ENCODE data around the gene CBX5. TPM values are rescaled to one million over a fixed set of nuclear protein-coding genes. Genes with fewer than 3 reads are reported as not detected.
"Not testable (repeated sequence)": the region's sequence is repeated elsewhere in the genome, so short reads cannot be mapped to it uniquely, and the experiment has no call there.

The CBX5 gene
- total RNA-seq, 2 donors from 2014 or later = 65.6 to 73.6 TPM

GRCh38 chr12:54240129-54240528, 39.8 kb downstream of the CBX5 start:
- no peak overlapping the region for H3K4me3 Mint-ChIP-seq
- H3K27me3 Mint-ChIP-seq = no peaks in the 10 kb centered on the region
- no peak for DNase-seq (ENCODE audit: low spot score)
- peaks cover 5% of the 10 kb centered on the region in 2 donors for H3K4me1 Mint-ChIP-seq (ENCODE audit: low read depth in 2 of 2)
- H3K9me3 Mint-ChIP-seq = no peaks in the 10 kb centered on the region
- no peak overlapping the region for H3K27ac Mint-ChIP-seq
- ATAC-seq = no peak
- H3K36me3 Mint-ChIP-seq = peaks cover 9% of the 10 kb centered on the region

- ATAC-seq (no peak), DNase-seq (ENCODE audit: low spot score) (no peak)
- H3K4me3 Mint-ChIP-seq = no peak overlapping the region
- H3K27me3 Mint-ChIP-seq = no peaks in the 10 kb centered on the region
- H3K9me3 Mint-ChIP-seq = no peaks in the 10 kb centered on the region
- H3K4me1 Mint-ChIP-seq (ENCODE audit: low read depth in 2 of 2) = peaks cover 5% of the 10 kb centered on the region in 2 donors
- peaks cover 9% of the 10 kb centered on the region for H3K36me3 Mint-ChIP-seq
- H3K27ac Mint-ChIP-seq = no peak overlapping the region
Observed at GRCh38 chr12:54239620-54240019, 40.3 kb downstream of the CBX5 start.

GRCh38 chr12:54238531-54238930, 41.4 kb downstream of the CBX5 start:
- peaks cover 9% of the 10 kb centered on the region for H3K36me3 Mint-ChIP-seq
- H3K9me3 Mint-ChIP-seq = no peaks in the 10 kb centered on the region
- no peak for ATAC-seq
- no peak overlapping the region for H3K27ac Mint-ChIP-seq
- no peak for DNase-seq (ENCODE audit: low spot score)
- H3K27me3 Mint-ChIP-seq = no peaks in the 10 kb centered on the region
- H3K4me1 Mint-ChIP-seq (ENCODE audit: low read depth in 2 of 2) = peaks cover 5% of the 10 kb centered on the region in 2 donors
- no peak overlapping the region for H3K4me3 Mint-ChIP-seq

- DNase-seq (ENCODE audit: low spot score) = no peak
Observed at GRCh38 chr12:54232790-54233189, 47.1 kb downstream of the CBX5 start.

GRCh38 chr12:54231269-54231668, 48.7 kb downstream of the CBX5 start:
- ATAC-seq; H3K9me3 Mint-ChIP-seq; H3K4me3 Mint-ChIP-seq; DNase-seq (ENCODE audit: low spot score); H3K27me3 Mint-ChIP-seq; H3K36me3 Mint-ChIP-seq; H3K27ac Mint-ChIP-seq; H3K4me1 Mint-ChIP-seq (ENCODE audit: low read depth in 2 of 2): not testable (repeated sequence)

More at GRCh38 chr12:54232790-54233189, 47.1 kb downstream of the CBX5 start:
- no peaks in the 10 kb centered on the region for H3K9me3 Mint-ChIP-seq
- no peak overlapping the region for H3K27ac Mint-ChIP-seq
- peaks cover 0 to 5% of the 10 kb centered on the region in 2 donors for H3K4me1 Mint-ChIP-seq (ENCODE audit: low read depth in 2 of 2)
- no peak for ATAC-seq
- H3K27me3 Mint-ChIP-seq = peaks cover 0 to 2% of the 10 kb centered on the region in 2 donors
- no peaks in the 10 kb centered on the region for H3K36me3 Mint-ChIP-seq
- H3K4me3 Mint-ChIP-seq = no peak overlapping the region

GRCh38 chr12:54230555-54230954, 49.4 kb downstream of the CBX5 start:
- Mint-ChIP-seq H3K27ac (no peak overlapping the region), H3K4me3 (no peak overlapping the region), H3K9me3 (no peaks in the 10 kb centered on the region), H3K36me3 (no peaks in the 10 kb centered on the region), H3K4me1 (ENCODE audit: low read depth in 2 of 2) (no peaks in the 10 kb centered on the region), H3K27me3 (peaks cover 0 to 2% of the 10 kb centered on the region in 2 donors)
- DNase-seq (ENCODE audit: low spot score) (no peak), ATAC-seq (no peak)

- no peak for ATAC-seq
- no peak for DNase-seq (ENCODE audit: low spot score)
- Mint-ChIP-seq H3K4me3 (no peak overlapping the region), H3K9me3 (no peaks in the 10 kb centered on the region), H3K36me3 (no peaks in the 10 kb centered on the region), H3K27me3 (peaks cover 0 to 2% of the 10 kb centered on the region in 2 donors), H3K27ac (no peak overlapping the region), H3K4me1 (ENCODE audit: low read depth in 2 of 2) (no peaks in the 10 kb centered on the region)
Observed at GRCh38 chr12:54229624-54230212, 50.2 kb downstream of the CBX5 start.

GRCh38 chr12:54228471-54228870, 51.5 kb downstream of the CBX5 start:
- no peaks in the 10 kb centered on the region for H3K9me3 Mint-ChIP-seq
- DNase-seq (ENCODE audit: low spot score) (no peak), ATAC-seq (no peak)
- no peak overlapping the region for H3K27ac Mint-ChIP-seq
- H3K4me1 Mint-ChIP-seq (ENCODE audit: low read depth in 2 of 2) = no peaks in the 10 kb centered on the region
- no peaks in the 10 kb centered on the region for H3K36me3 Mint-ChIP-seq
- peaks cover 0 to 2% of the 10 kb centered on the region in 2 donors for H3K27me3 Mint-ChIP-seq
- H3K4me3 Mint-ChIP-seq = no peak overlapping the region

GRCh38 chr12:54227927-54228326, 52.0 kb downstream of the CBX5 start:
- not testable (repeated sequence) for H3K4me3 Mint-ChIP-seq; H3K36me3 Mint-ChIP-seq; H3K27ac Mint-ChIP-seq; ATAC-seq; DNase-seq (ENCODE audit: low spot score); H3K4me1 Mint-ChIP-seq (ENCODE audit: low read depth in 2 of 2); H3K27me3 Mint-ChIP-seq; H3K9me3 Mint-ChIP-seq

GRCh38 chr12:54227376-54227775, 52.5 kb downstream of the CBX5 start:
- Mint-ChIP-seq H3K27ac (peak overlapping the region in 1 of 2 donors; percentile 38), H3K36me3 (no peaks in the 10 kb centered on the region), H3K27me3 (peaks cover 0 to 2% of the 10 kb centered on the region in 2 donors), H3K9me3 (no peaks in the 10 kb centered on the region), H3K4me1 (ENCODE audit: low read depth in 2 of 2) (no peaks in the 10 kb centered on the region), H3K4me3 (no peak overlapping the region)
- ATAC-seq (no peak), DNase-seq (ENCODE audit: low spot score) (no peak)

- Mint-ChIP-seq H3K4me1 (ENCODE audit: low read depth in 2 of 2) (no peaks in the 10 kb centered on the region), H3K4me3 (no peak overlapping the region), H3K27ac (no peak overlapping the region), H3K27me3 (peaks cover 0 to 2% of the 10 kb centered on the region in 2 donors), H3K36me3 (no peaks in the 10 kb centered on the region), H3K9me3 (no peaks in the 10 kb centered on the region)
- DNase-seq (ENCODE audit: low spot score) (no peak), ATAC-seq (no peak)
Observed at GRCh38 chr12:54225666-54226065, 54.3 kb downstream of the CBX5 start.

- Mint-ChIP-seq H3K27me3 (peaks cover 0 to 8% of the 10 kb centered on the region in 2 donors), H3K27ac (no peak overlapping the region), H3K36me3 (no peaks in the 10 kb centered on the region), H3K4me1 (ENCODE audit: low read depth in 2 of 2) (peaks cover 6 to 8% of the 10 kb centered on the region in 2 donors), H3K4me3 (no peak overlapping the region), H3K9me3 (no peaks in the 10 kb centered on the region)
- no peak for ATAC-seq
- DNase-seq (ENCODE audit: low spot score) = no peak
Observed at GRCh38 chr12:54222609-54223008, 57.3 kb downstream of the CBX5 start.

GRCh38 chr12:54221402-54221984, 58.4 kb downstream of the CBX5 start:
- no peak for ATAC-seq
- Mint-ChIP-seq H3K36me3 (no peaks in the 10 kb centered on the region), H3K27me3 (peaks cover 2 to 14% of the 10 kb centered on the region in 2 donors), H3K4me3 (no peak overlapping the region), H3K4me1 (ENCODE audit: low read depth in 2 of 2) (peaks cover 14 to 16% of the 10 kb centered on the region in 2 donors), H3K27ac (no peak overlapping the region), H3K9me3 (no peaks in the 10 kb centered on the region)
- no peak for DNase-seq (ENCODE audit: low spot score)

GRCh38 chr12:54220567-54220966, 59.4 kb downstream of the CBX5 start:
- H3K27me3 Mint-ChIP-seq = peaks cover 4 to 15% of the 10 kb centered on the region in 2 donors
- no peak for ATAC-seq
- no peak for DNase-seq (ENCODE audit: low spot score)
- H3K4me1 Mint-ChIP-seq (ENCODE audit: low read depth in 2 of 2) = peaks cover 18 to 20% of the 10 kb centered on the region in 2 donors
- no peaks in the 10 kb centered on the region for H3K9me3 Mint-ChIP-seq
- peak overlapping the region; percentile 24 for H3K4me3 Mint-ChIP-seq
- no peak overlapping the region for H3K27ac Mint-ChIP-seq
- H3K36me3 Mint-ChIP-seq = no peaks in the 10 kb centered on the region
